BE2C (cell line): ENCODE measurements around the gene PPP1R12A.
A peak's percentile ranks its signal among the peaks of the same experiment; 100 is the strongest.

Source experiments
- DNase-seq: peaks from one replicate; pipeline ENCODE4 v3.0.0-alpha.2; 2020
- H3K27me3 ChIP-seq: fragments of 250-450 bp; sonication (Bioruptor Pico); 2 replicates; pipeline ENCODE4 v1.5.1; 2020; ENCODE audit warnings: mild to moderate bottlenecking
- H3K36me3 ChIP-seq: fragments of 250-450 bp; sonication (Bioruptor Pico); 2 replicates; pipeline ENCODE4 v1.5.1; 2020; ENCODE audit warnings: mild to moderate bottlenecking
- H3K4me1 ChIP-seq: fragments of 250-450 bp; sonication (Bioruptor Pico); 2 replicates; pipeline ENCODE4 v1.5.1; 2020
- H3K4me3 ChIP-seq: 2 replicates; pipeline ENCODE4 v1.5.1; 2011; ENCODE audit warnings: low read depth, low read length
- H3K9me3 ChIP-seq: fragments of 250-450 bp; sonication (Bioruptor Pico); 2 replicates; pipeline ENCODE4 v1.5.1; 2020
- CTCF ChIP-seq: IDR thresholded peaks from 2 replicates; pipeline ENCODE4 v1.5.1; 2012; ENCODE audit warnings: mild to moderate bottlenecking, low read depth, low read length

The PPP1R12A gene

GRCh38 chr12:79895071-79895470, 39.8 kb downstream of the PPP1R12A start:
- Histone ChIP-seq H3K36me3 (no peaks in the 10 kb centered on the region), H3K9me3 (no peaks in the 10 kb centered on the region), H3K4me1 (no peaks in the 10 kb centered on the region; the same call in 1 of the 2 replicates), H3K4me3 (no peak overlapping the region), H3K27me3 (no peaks in the 10 kb centered on the region)
- no peak for DNase-seq
- no peak for TF ChIP-seq CTCF

GRCh38 chr12:79891506-79892162, 43.3 kb downstream of the PPP1R12A start:
- no peak for TF ChIP-seq CTCF
- no peak for DNase-seq
- Histone ChIP-seq H3K9me3 (no peaks in the 10 kb centered on the region), H3K27me3 (no peaks in the 10 kb centered on the region), H3K4me3 (no peak overlapping the region), H3K4me1 (no peaks in the 10 kb centered on the region), H3K36me3 (no peaks in the 10 kb centered on the region)

GRCh38 chr12:79887890-79888289, 47.0 kb downstream of the PPP1R12A start:
- Histone ChIP-seq H3K9me3 (no peaks in the 10 kb centered on the region), H3K36me3 (no peaks in the 10 kb centered on the region), H3K4me3 (no peak overlapping the region), H3K4me1 (no peaks in the 10 kb centered on the region), H3K27me3 (no peaks in the 10 kb centered on the region)
- no peak for TF ChIP-seq CTCF
- DNase-seq = no peak

GRCh38 chr12:79886917-79887519, 47.9 kb downstream of the PPP1R12A start:
- no peak for DNase-seq
- Histone ChIP-seq H3K4me3 (no peak overlapping the region), H3K36me3 (no peaks in the 10 kb centered on the region), H3K27me3 (no peaks in the 10 kb centered on the region), H3K4me1 (no peaks in the 10 kb centered on the region), H3K9me3 (no peaks in the 10 kb centered on the region)
- peak; percentile 72 for TF ChIP-seq CTCF

- Histone ChIP-seq H3K36me3 (no peaks in the 10 kb centered on the region), H3K27me3 (no peaks in the 10 kb centered on the region), H3K9me3 (no peaks in the 10 kb centered on the region), H3K4me3 (no peak overlapping the region), H3K4me1 (no peaks in the 10 kb centered on the region)
- TF ChIP-seq CTCF = no peak
- DNase-seq = no peak
These were observed 48.9 kb downstream of the PPP1R12A start for GRCh38 chr12:79885911-79886490.

DNA sequence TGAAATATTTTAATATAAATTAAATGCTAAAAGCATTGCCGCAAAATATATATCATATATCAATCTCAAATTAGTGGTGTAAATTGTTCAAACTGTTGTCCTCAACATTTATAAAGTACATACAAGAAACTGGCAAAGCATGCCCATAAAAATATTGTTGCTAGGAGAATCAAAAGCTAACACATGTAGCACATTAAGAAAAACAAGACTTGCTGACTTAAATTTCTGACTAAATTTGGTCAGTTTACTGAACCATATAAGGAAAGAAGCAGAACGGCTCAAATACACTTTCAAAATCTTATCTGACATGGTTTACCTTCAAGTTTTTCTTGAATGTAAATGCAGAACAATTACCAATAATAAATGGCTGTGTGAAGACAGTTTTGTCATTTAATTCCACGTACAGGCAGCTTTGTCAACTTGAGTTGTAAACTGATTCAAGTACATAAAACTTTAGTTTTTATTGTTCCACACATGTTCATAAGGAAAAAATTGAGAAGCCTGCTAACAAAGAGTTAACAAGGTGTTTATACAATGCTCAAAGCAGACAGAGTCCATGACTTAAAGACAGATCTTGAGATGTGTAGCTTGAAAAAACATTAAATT, 50.4 kb downstream of the PPP1R12A start:
- H3K36me3 ChIP-seq = no peaks in the 10 kb centered on the region
- no peaks in the 10 kb centered on the region for H3K27me3 ChIP-seq
- TF ChIP-seq CTCF = no peak
- H3K9me3 ChIP-seq = no peaks in the 10 kb centered on the region
- no peak for DNase-seq
- H3K4me1 ChIP-seq = no peaks in the 10 kb centered on the region
- no peak overlapping the region for H3K4me3 ChIP-seq
